Body of pancreas (tissue), 4 donors: ENCODE data around the gene NOL3. TPM values are rescaled to one million over a fixed set of nuclear protein-coding genes. Genes with fewer than 3 reads are reported as not detected.
A peak's percentile ranks its signal among the peaks of the same experiment; 100 is the strongest.

Source experiments
- ATAC-seq: fragments of 150-250 bp; one replicate; pipeline ENCODE4 v1.9.1; 2016
- DNase-seq, 4 donors: peaks; one replicate each; pipeline ENCODE4 v3.0.0-alpha.2; 2019
- H3K27ac ChIP-seq, 4 donors: fragments of 200-600 bp; sonication (generic); 1 replicate in 3 of 4; 2 replicates in 1 of 4; pipeline versions ENCODE4 v1.5.1 to v1.6.1; 2016 to 2019; ENCODE audit warnings: mild to moderate bottlenecking in 1 of 4, mixed read lengths in 1 of 4, moderate library complexity in 1 of 4
- H3K27me3 ChIP-seq, 2 donors: fragments of 200-600 bp; sonication (generic); one replicate each; pipeline ENCODE4 v1.6.0; 2016; ENCODE audit warnings: mild to moderate bottlenecking in 1 of 2
- H3K36me3 ChIP-seq, 2 donors: fragments of 200-600 bp; sonication (generic); replicated peaks in 1 of 2; 2 replicates each; pipeline ENCODE4 v1.5.1; 2016; ENCODE audit warnings: low read depth in 2 of 2; ENCODE audit not compliant: insufficient read depth in 1 of 2
- H3K4me1 ChIP-seq: fragments of 200-600 bp; sonication (generic); one replicate; pipeline ENCODE4 v1.6.0; 2016
- H3K4me3 ChIP-seq, 2 donors: fragments of 200-600 bp; sonication (generic); 1 replicate in 1 of 2; 2 replicates in 1 of 2; pipeline ENCODE4 v1.5.1; 2016 to 2019
- H3K9me3 ChIP-seq, 3 donors: fragments of 200-600 bp; sonication (generic); 1 replicate in 2 of 3; 2 replicates in 1 of 3; pipeline ENCODE4 v1.5.1; 2016
- POLR2A ChIP-seq, 3 donors: fragments of 450-650 bp; IDR thresholded peaks; one replicate each; pipeline ENCODE4 v1.6.1; 2016; ENCODE audit warnings: antibody characterized with exemption in 3 of 3, mild to moderate bottlenecking in 2 of 3
- WGBS, 2 donors: methylation state at CpG; one replicate each; pipeline ENCODE4 v1.1.5; 2017; 5-methylcytosine and 5-hydroxymethylcytosine counted together
- intact Hi-C: fragments of 100-400 bp; cut with DNase I; formaldehyde crosslinking; loops from one replicate; pipeline ENCODE4 v1.15.1; 2023
- total RNA-seq, 2 donors: library from RNA; depleted of rRNA; stranded (reverse); fragments of >200 nt; gene quantifications; one replicate each; pipeline ENCODE4 v1.1.0, GENCODE V29; 2016
- TF ChIP-seq, protein P1 (sequence below), 7 experiments: fragments of 450-650 bp in 4 of 7; fragments of 200-600 bp in 3 of 7; sonication (generic) in 3 of 7; IDR thresholded peaks; one replicate each; pipeline ENCODE4 v1.5.1; 2016 to 2019; ENCODE audit warnings: antibody characterized with exemption in 7 of 7

Gene NOL3
- total RNA-seq, 2 donors from 2014 or later: 51.1 to 78.8 TPM

DNA sequence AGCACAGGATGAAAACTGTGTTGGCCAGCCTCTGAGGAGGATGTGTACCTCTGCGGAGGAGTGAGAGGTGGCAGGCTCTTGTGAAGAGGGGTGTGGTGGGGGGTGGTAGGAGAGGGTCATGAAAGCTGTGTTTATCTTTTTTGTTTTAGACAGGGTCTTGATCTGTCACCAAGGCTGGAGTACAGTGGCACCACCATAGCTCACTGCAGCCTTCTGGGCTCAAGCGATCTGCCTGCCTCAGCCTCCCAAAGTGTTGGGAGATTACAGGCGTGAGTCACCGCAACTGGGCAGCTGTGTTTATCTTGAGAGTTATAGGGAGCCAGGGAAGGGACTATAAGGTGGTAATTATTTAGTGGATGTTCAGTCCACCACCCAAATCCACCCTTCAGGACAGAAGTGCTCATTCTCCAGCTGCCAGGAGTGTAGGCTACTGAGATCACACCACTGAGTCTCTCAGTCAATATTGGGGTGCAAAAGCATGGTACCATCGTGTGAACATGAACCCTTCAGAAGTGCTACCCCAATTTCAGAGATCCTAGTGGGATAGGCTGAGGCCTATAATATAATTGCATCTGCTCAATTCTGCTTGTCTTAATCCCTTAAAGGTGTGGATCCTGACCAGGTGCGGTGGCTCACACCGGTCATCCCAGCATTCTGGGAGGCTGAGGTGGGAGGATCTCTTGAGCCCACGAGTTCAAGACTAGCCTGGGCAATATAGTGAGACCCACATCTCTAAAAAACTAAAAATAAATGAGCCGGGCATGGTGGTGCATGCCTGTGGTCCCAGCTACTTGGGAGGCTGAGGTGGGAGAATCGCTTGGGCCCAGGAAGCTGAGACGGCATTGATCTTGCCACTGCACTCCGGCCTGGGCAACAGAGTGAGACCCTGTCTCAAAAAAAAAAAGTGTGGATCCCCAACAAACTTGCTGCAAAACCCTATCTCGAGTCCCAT is 20.4 kb downstream of the NOL3 start:
- intact Hi-C loops: no loop called here
- 62 to 66% methylated on average over 13 of the region's 13 CpGs for WGBS, 2 donors
- no peaks in the 10 kb centered on the region for H3K9me3 ChIP-seq
- no peak for TF ChIP-seq POLR2A (IDR thresholded peaks at IDR 0.05)
- TF ChIP-seq, protein P1, sequence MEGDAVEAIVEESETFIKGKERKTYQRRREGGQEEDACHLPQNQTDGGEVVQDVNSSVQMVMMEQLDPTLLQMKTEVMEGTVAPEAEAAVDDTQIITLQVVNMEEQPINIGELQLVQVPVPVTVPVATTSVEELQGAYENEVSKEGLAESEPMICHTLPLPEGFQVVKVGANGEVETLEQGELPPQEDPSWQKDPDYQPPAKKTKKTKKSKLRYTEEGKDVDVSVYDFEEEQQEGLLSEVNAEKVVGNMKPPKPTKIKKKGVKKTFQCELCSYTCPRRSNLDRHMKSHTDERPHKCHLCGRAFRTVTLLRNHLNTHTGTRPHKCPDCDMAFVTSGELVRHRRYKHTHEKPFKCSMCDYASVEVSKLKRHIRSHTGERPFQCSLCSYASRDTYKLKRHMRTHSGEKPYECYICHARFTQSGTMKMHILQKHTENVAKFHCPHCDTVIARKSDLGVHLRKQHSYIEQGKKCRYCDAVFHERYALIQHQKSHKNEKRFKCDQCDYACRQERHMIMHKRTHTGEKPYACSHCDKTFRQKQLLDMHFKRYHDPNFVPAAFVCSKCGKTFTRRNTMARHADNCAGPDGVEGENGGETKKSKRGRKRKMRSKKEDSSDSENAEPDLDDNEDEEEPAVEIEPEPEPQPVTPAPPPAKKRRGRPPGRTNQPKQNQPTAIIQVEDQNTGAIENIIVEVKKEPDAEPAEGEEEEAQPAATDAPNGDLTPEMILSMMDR (IDR thresholded peaks at IDR 0.05): no peak
- H3K36me3 ChIP-seq: peaks cover 6% of the 10 kb centered on the region in 2 donors
- peaks cover 28% of the 10 kb centered on the region for H3K4me1 ChIP-seq
- no peaks in the 10 kb centered on the region for H3K27me3 ChIP-seq
- ATAC-seq (no peak), DNase-seq (no peak)
- no peak overlapping the region for H3K27ac ChIP-seq
- no peak overlapping the region for H3K4me3 ChIP-seq

DNA sequence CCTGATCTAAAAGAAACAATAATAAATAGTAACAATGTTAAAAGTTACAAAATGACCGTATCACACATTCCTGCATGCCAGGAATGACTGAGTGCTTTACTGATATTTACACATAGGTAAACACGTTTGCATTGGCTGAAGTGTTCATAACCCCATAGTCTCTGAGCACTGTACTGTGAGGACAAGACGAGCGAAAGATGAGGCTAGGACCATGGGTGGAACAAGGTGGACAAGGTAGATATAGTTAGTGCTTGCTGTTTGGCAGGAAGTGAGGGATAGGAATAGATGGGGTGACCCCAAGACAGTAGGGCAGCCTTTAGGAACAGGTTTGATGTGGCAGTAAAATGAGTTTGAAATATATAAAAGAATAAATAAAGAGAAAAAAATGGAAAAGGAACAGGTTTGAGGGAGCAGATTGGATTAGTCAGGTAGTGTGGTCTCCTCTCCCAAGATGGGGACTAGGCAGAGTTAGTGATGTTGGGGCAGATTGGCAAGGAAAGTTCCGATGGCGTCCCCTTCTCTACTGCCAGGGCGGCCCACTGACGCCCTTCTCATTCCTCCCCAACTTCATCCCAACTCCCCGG is 21.2 kb downstream of the NOL3 start:
- no peak for TF ChIP-seq POLR2A (IDR thresholded peaks at IDR 0.05)
- TF ChIP-seq, protein P1 (IDR thresholded peaks at IDR 0.05): no peak
- no peaks in the 10 kb centered on the region for H3K27me3 ChIP-seq
- H3K4me1 ChIP-seq: peaks cover 24% of the 10 kb centered on the region
- intact Hi-C loops: no loop called here
- no peak overlapping the region for H3K27ac ChIP-seq
- peaks cover 12 to 13% of the 10 kb centered on the region in 2 donors for H3K36me3 ChIP-seq
- 6 to 9% methylated on average over 9 of the region's 9 CpGs for WGBS, 2 donors
- ATAC-seq: no peak
- no peaks in the 10 kb centered on the region for H3K9me3 ChIP-seq
- H3K4me3 ChIP-seq: no peak overlapping the region
- no peak for DNase-seq

DNA sequence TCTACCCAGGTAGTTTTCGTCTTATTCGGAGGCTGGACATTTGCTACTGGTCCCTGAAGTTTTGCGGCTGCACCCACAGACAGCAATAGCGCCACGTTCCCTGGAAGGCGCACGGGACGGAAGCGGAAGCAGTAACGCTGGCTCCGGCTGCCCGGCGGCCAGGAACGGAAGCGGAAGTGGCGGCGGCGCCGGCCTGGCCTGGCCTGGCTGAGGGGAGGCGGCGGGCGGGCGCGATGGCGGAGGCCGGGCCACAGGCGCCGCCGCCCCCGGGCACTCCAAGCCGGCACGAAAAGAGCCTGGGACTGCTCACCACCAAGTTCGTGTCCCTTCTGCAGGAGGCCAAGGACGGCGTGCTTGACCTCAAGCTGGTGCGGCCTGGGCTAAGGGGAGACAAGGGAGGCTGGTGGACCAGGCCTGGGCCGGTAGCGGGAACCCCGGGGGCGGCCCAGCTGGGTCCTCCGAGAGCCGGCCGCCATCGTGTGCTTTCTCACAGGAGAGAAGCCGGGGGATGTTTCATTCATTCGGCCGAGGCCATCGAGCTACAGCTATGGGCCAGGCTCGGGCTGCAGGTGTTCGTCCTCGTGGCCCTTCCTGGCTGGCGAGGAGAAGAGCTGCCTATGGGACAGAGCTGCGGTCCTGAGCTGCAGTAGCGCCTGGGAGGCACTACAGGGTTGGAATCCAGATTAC is 21.8 kb downstream of the NOL3 start, which contains the start of gene E2F4:
TSS of gene E2F4 (plus strand) at position 161 of the 687 bp plus-strand sequence. CDS start at position 234, 73 bp downstream.
- Histone ChIP-seq H3K4me3 (peak within 1 kb of the TSS; percentile 71 to 87), H3K27me3 (no peaks in the 10 kb centered on the region), H3K9me3 (no peaks in the 10 kb centered on the region), H3K27ac (peak within 1 kb of the TSS; percentile 54 to 76 (median 65)), H3K36me3 (peaks cover 12 to 17% of the 10 kb centered on the region in 2 donors), H3K4me1 (peaks cover 24% of the 10 kb centered on the region)
- intact Hi-C loops: no loop called here
- TF ChIP-seq, protein P1 (IDR thresholded peaks at IDR 0.05): peak in 3 of 7 experiments; percentile 2 to 30 (median 2)
- peak; percentile 37 to 57 (median 56) for TF ChIP-seq POLR2A (IDR thresholded peaks at IDR 0.05)
- DNase-seq (peak; percentile 90 to 93 (median 92)), ATAC-seq (peak; percentile 97)
- 0% methylated on average over 6 to 53 of the region's 54 CpGs for WGBS, 2 donors

DNA sequence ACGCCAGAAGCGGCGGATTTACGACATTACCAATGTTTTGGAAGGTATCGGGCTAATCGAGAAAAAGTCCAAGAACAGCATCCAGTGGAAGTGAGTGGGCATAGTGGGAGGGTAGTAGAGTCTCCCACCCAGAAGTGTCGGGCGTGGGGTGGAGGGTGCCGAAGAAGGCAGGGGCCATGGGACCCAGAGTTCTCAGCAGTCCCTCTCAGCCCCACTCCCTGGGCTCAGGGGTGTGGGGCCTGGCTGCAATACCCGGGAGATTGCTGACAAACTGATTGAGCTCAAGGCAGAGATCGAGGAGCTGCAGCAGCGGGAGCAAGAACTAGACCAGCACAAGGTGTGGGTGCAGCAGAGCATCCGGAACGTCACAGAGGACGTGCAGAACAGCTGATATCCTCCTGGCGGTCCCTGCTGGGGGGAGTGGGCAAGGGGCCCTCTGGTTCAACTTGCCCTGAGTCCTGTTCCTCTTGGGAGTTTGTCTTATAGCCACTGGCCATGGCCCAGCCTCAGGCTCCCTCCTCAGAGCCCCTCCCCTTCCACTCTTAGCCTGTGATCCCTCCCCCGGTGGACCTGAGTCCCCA is 22.5 kb downstream of the NOL3 start:
- no peak for TF ChIP-seq POLR2A (IDR thresholded peaks at IDR 0.05)
- TF ChIP-seq, protein P1 (IDR thresholded peaks at IDR 0.05): no peak
- H3K27ac ChIP-seq: peak overlapping the region in 3 of 4 donors; percentile 61 to 76 (median 69)
- peaks cover 12 to 21% of the 10 kb centered on the region in 2 donors for H3K36me3 ChIP-seq
- H3K9me3 ChIP-seq: no peaks in the 10 kb centered on the region
- DNase-seq (no peak), ATAC-seq (no peak)
- WGBS, 2 donors: 10 to 19% methylated on average over 9 to 16 of the region's 17 CpGs
- H3K4me3 ChIP-seq: peak overlapping the region; percentile 71 to 87
- intact Hi-C loops: no loop called here
- H3K4me1 ChIP-seq: peaks cover 26% of the 10 kb centered on the region
- no peaks in the 10 kb centered on the region for H3K27me3 ChIP-seq
